GM19238 (cell line): ENCODE results near the gene UNC79.
"Not testable (repeated sequence)": the region's sequence is repeated elsewhere in the genome, so short reads cannot be mapped to it uniquely, and the experiment has no call there.

Experiments
- DNase-seq: peaks from one replicate; pipeline ENCODE4 v3.0.0; 2011; ENCODE audit warnings: low spot score; ENCODE audit not compliant: insufficient read length

UNC79 gene

GRCh38 chr14:93430315-93431035 is at the start of gene UNC79:
Gene UNC79, plus strand, starts transcription at chr14:93430939. Its CDS starts 91 bp downstream, at chr14:93431030.
- DNase-seq: no peak

- DNase-seq: no peak
These were observed 49.1 kb upstream of the UNC79 start for GRCh38 chr14:93381644-93382043.

- DNase-seq: not testable (repeated sequence)
These were observed 46.5 kb upstream of the UNC79 start for GRCh38 chr14:93384256-93384655.

GRCh38 chr14:93395231-93395630 is 35.5 kb upstream of the UNC79 start:
- DNase-seq: no peak

GRCh38 chr14:93396456-93396855 is 34.3 kb upstream of the UNC79 start:
- no peak for DNase-seq

GRCh38 chr14:93398491-93398890 is 32.2 kb upstream of the UNC79 start:
- no peak for DNase-seq

- no peak for DNase-seq
These were observed 27.8 kb upstream of the UNC79 start for GRCh38 chr14:93402951-93403350.

GRCh38 chr14:93410021-93410420 is 20.7 kb upstream of the UNC79 start:
- no peak for DNase-seq

GRCh38 chr14:93410893-93411292 is 19.8 kb upstream of the UNC79 start:
- DNase-seq: no peak

GRCh38 chr14:93425136-93425535 is 5.6 kb upstream of the UNC79 start:
- not testable (repeated sequence) for DNase-seq

- no peak for DNase-seq
These were observed 4.0 kb upstream of the UNC79 start for GRCh38 chr14:93426750-93427149.

GRCh38 chr14:93431036-93431670 is 414 bp downstream of the UNC79 start:
- DNase-seq: no peak

GRCh38 chr14:93454224-93454623 is 23.5 kb downstream of the UNC79 start:
- DNase-seq: no peak

- no peak for DNase-seq
These were observed 25.6 kb downstream of the UNC79 start for GRCh38 chr14:93456356-93456755.

GRCh38 chr14:93458234-93458633 is 27.5 kb downstream of the UNC79 start:
- no peak for DNase-seq

- no peak for DNase-seq
These were observed 31.7 kb downstream of the UNC79 start for GRCh38 chr14:93462479-93462878.

- DNase-seq: no peak
These were observed 33.5 kb downstream of the UNC79 start for GRCh38 chr14:93464271-93464670.

GRCh38 chr14:93475471-93475870 is 44.7 kb downstream of the UNC79 start:
- DNase-seq: no peak

- DNase-seq: no peak
These were observed 45.6 kb downstream of the UNC79 start for GRCh38 chr14:93476305-93476704.

- DNase-seq: not testable (repeated sequence)
These were observed 48.3 kb downstream of the UNC79 start for GRCh38 chr14:93479074-93479473.

GRCh38 chr14:93480867-93481266 is 50.1 kb downstream of the UNC79 start:
- DNase-seq: no peak

- no peak for DNase-seq
These were observed 51.0 kb downstream of the UNC79 start for GRCh38 chr14:93481758-93482157.

GRCh38 chr14:93490001-93490400 is 59.3 kb downstream of the UNC79 start:
- DNase-seq: no peak
